Mesothelial cell of epicardium (in vitro differentiated cells): Measurements from ENCODE around the gene BATF3. TPM values are rescaled to one million over a fixed set of nuclear protein-coding genes. Genes with fewer than 3 reads are reported as not detected.
"Not testable (repeated sequence)": the region's sequence is repeated elsewhere in the genome, so short reads cannot be mapped to it uniquely, and the experiment has no call there.

Source experiments
- DNase-seq, 2 experiments: peaks; one replicate each; pipeline ENCODE4 v3.0.0; 2021; ENCODE audit warnings: low spot score in 2 of 2; ENCODE audit not compliant: unreplicated experiment in 2 of 2
- H3K27ac Mint-ChIP-seq: 2 replicates; pipeline ENCODE4 v1.8.0; 2021; ENCODE audit warnings: mixed read lengths
- H3K27me3 Mint-ChIP-seq: 2 replicates; pipeline ENCODE4 v1.8.0; 2021; ENCODE audit warnings: low read depth, mixed read lengths
- H3K36me3 Mint-ChIP-seq: 2 replicates; pipeline ENCODE4 v1.8.0; 2021; ENCODE audit warnings: mixed read lengths
- H3K4me1 Mint-ChIP-seq: 2 replicates; pipeline ENCODE4 v1.8.0; 2021; ENCODE audit warnings: mixed read lengths
- H3K4me3 Mint-ChIP-seq: 2 replicates; pipeline ENCODE4 v1.8.0; 2021; ENCODE audit warnings: mild to moderate bottlenecking, moderate library complexity, mixed read lengths
- H3K9me3 Mint-ChIP-seq: 2 replicates; pipeline ENCODE4 v1.8.0; 2021; ENCODE audit warnings: mixed read lengths
- total RNA-seq: library from RNA; stranded (reverse); gene quantifications from 3 replicates; pipeline ENCODE4 v1.2.1, GENCODE V29; 2021
- TF ChIP-seq, protein P1 (sequence below): fragments of 200-600 bp; sonication (generic); IDR thresholded peaks from one replicate; pipeline ENCODE4 v1.5.0; 2021; ENCODE audit warnings: antibody characterized with exemption; ENCODE audit not compliant: unreplicated experiment

Gene BATF3
- total RNA-seq, 1 donor from 2014 or later = 1.0 TPM

DNA sequence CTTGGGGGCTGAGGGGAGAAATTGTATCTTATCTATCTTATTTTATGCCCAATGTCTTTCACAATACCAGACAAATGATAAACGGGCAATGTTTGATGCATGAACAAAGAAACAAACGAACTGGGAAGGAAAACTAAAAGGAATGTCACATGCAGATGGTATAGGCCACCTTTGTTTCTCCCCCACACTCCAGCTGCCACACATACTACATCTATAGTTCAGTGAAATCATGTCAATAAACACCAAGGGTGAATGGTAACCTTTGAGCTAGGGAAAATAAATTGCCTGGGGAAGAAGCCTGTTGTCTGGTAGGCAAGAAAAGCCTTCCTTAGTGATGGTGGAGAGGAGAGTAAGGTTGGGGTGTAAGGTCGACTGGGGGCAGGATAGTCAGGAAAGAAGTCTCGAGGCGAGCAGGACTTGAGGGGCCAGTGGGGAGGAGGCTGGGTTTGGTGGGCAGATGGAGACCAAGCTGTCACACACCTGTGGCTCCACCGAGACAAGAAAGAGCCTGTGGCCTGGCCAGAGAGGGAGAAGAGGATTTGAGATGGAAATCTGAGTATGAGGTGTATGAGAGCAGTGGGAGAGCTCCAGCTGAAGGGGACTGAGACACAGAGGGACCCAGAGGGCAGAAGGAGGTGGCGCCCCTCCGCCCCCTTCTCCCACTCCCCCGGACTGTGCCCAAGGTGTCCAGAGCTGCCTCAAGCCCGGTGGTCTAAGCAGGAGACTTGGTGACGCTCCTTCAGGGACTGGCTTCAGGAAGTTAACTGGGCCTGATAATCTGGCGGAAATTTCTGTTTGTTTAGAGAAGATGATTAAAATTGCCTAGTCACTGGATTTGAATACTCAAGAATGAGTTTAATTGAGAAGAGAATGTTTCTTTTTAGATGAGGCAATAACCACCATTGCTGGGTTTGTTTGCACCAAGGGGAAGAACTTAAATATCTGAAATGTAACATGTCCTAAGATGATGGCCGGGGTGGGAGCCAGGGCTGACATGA is 53.8 kb downstream of the BATF3 start:
- DNase-seq = no peak
- no peaks in the 10 kb centered on the region for H3K27me3 Mint-ChIP-seq
- peaks cover 2% of the 10 kb centered on the region for H3K9me3 Mint-ChIP-seq
- H3K4me1 Mint-ChIP-seq = peaks cover 8% of the 10 kb centered on the region
- H3K4me3 Mint-ChIP-seq = no peak overlapping the region
- H3K27ac Mint-ChIP-seq = no peak overlapping the region
- no peaks in the 10 kb centered on the region for H3K36me3 Mint-ChIP-seq
- TF ChIP-seq, protein P1, sequence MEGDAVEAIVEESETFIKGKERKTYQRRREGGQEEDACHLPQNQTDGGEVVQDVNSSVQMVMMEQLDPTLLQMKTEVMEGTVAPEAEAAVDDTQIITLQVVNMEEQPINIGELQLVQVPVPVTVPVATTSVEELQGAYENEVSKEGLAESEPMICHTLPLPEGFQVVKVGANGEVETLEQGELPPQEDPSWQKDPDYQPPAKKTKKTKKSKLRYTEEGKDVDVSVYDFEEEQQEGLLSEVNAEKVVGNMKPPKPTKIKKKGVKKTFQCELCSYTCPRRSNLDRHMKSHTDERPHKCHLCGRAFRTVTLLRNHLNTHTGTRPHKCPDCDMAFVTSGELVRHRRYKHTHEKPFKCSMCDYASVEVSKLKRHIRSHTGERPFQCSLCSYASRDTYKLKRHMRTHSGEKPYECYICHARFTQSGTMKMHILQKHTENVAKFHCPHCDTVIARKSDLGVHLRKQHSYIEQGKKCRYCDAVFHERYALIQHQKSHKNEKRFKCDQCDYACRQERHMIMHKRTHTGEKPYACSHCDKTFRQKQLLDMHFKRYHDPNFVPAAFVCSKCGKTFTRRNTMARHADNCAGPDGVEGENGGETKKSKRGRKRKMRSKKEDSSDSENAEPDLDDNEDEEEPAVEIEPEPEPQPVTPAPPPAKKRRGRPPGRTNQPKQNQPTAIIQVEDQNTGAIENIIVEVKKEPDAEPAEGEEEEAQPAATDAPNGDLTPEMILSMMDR = no peak

DNA sequence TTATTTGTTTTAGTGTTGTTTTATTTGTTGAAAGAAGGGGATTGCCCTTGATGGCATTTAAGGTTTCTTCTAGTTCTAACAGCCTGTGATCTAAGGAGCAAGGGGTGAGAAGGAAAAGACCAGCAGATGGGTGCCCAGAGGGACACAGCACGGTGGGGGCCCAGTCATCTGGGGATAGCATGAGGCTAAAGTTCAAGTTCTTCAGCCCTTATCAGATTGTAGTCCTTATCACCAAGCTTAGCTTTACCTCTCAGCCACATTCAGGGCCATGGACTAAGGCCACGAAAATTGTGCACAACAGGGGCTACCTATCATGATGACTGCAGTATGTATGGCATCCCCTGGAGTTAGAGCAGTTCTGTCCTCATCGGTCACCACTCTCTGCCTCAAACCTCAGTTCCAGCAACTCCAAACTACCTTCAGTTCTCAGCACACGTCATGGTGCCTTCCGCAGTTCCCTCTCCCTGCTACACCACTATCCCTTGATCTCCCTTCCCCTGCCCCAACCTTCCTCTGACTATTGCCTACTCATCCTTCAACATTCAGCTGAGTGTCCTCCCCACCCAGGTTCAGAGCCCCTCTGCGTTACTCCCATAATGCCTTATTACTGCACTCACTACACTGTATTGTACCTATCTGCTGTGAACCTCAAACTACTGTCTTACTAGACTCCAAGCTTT is 54.6 kb downstream of the BATF3 start:
- Mint-ChIP-seq H3K27ac (no peak overlapping the region), H3K36me3 (no peaks in the 10 kb centered on the region), H3K9me3 (peaks cover 5% of the 10 kb centered on the region), H3K27me3 (peaks cover 1% of the 10 kb centered on the region), H3K4me3 (no peak overlapping the region), H3K4me1 (peaks cover 4% of the 10 kb centered on the region)
- TF ChIP-seq, protein P1 = no peak
- DNase-seq = no peak

DNA sequence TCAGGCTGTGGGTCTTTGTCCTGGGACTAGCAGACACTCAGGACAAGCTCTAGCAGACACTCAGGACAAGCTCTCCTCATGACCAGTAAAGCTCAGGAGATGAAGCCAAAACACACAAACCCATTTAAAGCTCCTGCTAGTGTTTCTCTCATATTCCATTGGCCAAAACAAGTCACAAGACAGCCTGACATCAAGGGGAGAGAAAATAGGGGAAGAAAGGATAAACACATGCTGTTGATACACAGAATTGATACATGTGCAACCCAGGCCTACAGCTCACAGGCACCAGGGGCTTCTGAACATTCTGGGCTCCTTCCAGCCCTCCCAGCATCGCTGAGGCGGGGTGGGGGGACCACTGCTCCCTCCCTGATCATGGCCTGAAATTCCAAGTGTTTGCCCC is 55.8 kb downstream of the BATF3 start:
- TF ChIP-seq, protein P1 = no peak
- H3K4me3 Mint-ChIP-seq = no peak overlapping the region
- H3K27ac Mint-ChIP-seq = no peak overlapping the region
- peaks cover 4% of the 10 kb centered on the region for H3K27me3 Mint-ChIP-seq
- no peaks in the 10 kb centered on the region for H3K36me3 Mint-ChIP-seq
- H3K9me3 Mint-ChIP-seq = peaks cover 5% of the 10 kb centered on the region
- no peaks in the 10 kb centered on the region for H3K4me1 Mint-ChIP-seq
- no peak for DNase-seq

DNA sequence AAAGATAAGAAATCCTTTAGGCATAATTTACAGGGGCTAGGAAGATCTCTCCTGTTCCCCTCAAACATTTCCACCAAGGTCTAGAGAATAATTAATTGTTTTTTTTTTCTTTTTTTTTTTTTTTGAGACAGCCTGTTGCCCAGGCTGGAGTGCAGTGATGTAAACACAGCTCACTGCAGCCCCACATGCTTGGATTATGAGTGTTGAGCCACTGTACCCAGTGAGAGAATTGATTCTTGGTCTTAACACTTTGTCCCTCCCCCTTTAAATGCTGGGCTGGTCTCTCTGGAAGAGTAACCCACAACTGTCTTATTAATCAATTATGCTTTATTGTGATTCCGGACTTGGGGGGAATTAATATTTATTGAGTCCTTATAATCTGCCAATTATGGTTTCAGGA is 57.7 kb downstream of the BATF3 start:
- no peak for DNase-seq
- Mint-ChIP-seq H3K27me3 (peaks cover 10% of the 10 kb centered on the region), H3K36me3 (no peaks in the 10 kb centered on the region), H3K4me1 (peaks cover 6% of the 10 kb centered on the region), H3K4me3 (no peak overlapping the region), H3K27ac (no peak overlapping the region), H3K9me3 (peaks cover 5% of the 10 kb centered on the region)
- TF ChIP-seq, protein P1 = no peak

DNA sequence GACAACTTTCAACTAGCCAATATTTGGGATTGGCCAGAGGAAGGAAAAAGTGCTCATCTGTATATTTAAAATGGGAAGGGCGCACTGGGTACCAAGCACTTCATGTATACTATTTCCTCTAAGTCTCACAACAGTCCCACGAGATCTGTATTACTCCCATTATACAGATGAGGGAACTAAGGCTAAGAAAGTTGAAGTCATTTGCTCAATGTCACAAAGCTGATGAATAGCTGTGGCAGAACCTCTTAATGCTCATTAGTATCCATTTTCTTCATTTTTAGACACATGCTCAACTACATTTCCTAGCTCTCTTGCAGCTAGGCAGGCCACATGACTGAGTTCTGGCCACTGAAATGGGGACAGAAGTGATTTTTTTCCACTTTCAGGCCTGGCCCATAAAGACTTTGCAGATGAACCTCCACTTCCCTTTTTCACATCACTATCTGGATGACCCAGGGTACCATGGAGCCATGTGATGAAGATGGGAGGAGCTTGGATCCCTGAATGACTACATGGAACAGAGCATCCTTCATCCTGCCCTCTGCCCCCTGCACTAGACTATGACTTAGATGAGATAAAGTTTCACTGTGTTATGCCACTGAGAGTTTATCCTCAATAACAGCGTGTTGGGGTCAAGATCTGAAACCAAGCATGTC is 59.3 kb downstream of the BATF3 start:
- Mint-ChIP-seq H3K36me3 (no peaks in the 10 kb centered on the region), H3K4me3 (no peak overlapping the region), H3K27ac (no peak overlapping the region), H3K4me1 (peaks cover 22% of the 10 kb centered on the region), H3K27me3 (peaks cover 10% of the 10 kb centered on the region), H3K9me3 (peaks cover 5% of the 10 kb centered on the region)
- TF ChIP-seq, protein P1 = no peak
- no peak for DNase-seq

DNA sequence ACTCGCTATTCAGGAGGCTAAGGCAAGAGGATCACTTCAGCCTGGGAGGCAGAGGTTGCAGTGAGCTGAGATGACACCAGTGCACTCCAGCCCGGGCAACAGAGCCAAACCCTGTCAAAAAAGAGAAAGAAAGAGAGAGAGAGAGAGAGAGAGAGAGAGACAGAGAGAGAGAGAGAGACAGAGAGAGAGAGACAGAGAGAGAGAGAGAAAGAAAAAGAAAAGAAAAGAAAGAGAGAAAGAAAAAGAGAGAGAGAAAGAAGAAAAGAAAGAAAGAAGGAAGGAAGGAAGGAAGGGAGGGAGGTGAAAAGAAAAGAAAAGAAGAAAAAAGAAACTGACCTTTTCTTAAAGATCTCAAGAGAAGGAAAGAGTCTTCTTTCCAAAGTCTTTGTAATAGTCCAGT is 60.1 kb downstream of the BATF3 start:
- H3K36me3 Mint-ChIP-seq, H3K4me3 Mint-ChIP-seq, H3K9me3 Mint-ChIP-seq, H3K27ac Mint-ChIP-seq, DNase-seq: not testable (repeated sequence)
- Mint-ChIP-seq H3K27me3 (peaks cover 10% of the 10 kb centered on the region), H3K4me1 (peaks cover 27% of the 10 kb centered on the region)
